ENCODE measurements around the gene GSTA3.

- no peak for TF ChIP-seq POLR2A (IDR thresholded peaks at IDR 0.05)
- no peak for TF ChIP-seq CTCF (IDR thresholded peaks at IDR 0.05 in 4 of 5, conservative IDR thresholded peaks at IDR 0.05 in 1 of 5)
Measured at GRCh38 chr6:52955871-52956270, 46.4 kb upstream of the GSTA3 start.
